IMR-90 (cell line): ENCODE measurements around the gene EIF3K. TPM values are rescaled to one million over a fixed set of nuclear protein-coding genes. Genes with fewer than 3 reads are reported as not detected.

Experiments used
- ATAC-seq: fragments of 200-7000 bp; cut with Tn5 transposase; 2 replicates; pipeline ENCODE4 v1.9.1; 2020; ENCODE audit warnings: low read depth, mild to moderate bottlenecking, moderate library complexity
- BruUV-seq: library from RNA; stranded (reverse); fragments of 400-500 nt; replicated peaks from 2 replicates; lab custom pipeline; 2021; lab: Mats Ljungman, UMichigan
- CTCF ChIA-PET: fragments of 300-600 bp; formaldehyde crosslinking; extraction: SDS; loops from one replicate; lab custom pipeline; 2021; ENCODE audit warnings: antibody characterized with exemption; lab: Yijun Ruan, JAX
- POLR2A ChIA-PET: fragments of 300-600 bp; sonication (Branson Sonifier 250); formaldehyde crosslinking; loops from one replicate; lab custom pipeline; 2022; ENCODE audit warnings: antibody characterized with exemption; ENCODE audit not compliant: unreplicated experiment; lab: Charles Lee
- DNase-seq: peaks from one replicate; pipeline ENCODE4 v3.0.0; 2013
- H2AFZ ChIP-seq: replicated peaks from 2 replicates; pipeline ENCODE3; 2013; ENCODE audit warnings: low read length, mild to moderate bottlenecking; ENCODE audit not compliant: poor library complexity
- H2AK5ac ChIP-seq: 2 replicates; pipeline ENCODE4 v1.6.1; 2013; ENCODE audit warnings: low read depth, low read length, inconsistent platforms
- H2AK9ac ChIP-seq: replicated peaks from 2 replicates; pipeline ENCODE3; 2013; ENCODE audit warnings: mild to moderate bottlenecking, low read depth, low read length, moderate library complexity; ENCODE audit not compliant: poor library complexity
- H2BK120ac ChIP-seq: 2 replicates; pipeline ENCODE4 v1.6.1; 2013; ENCODE audit warnings: low read depth, low read length, inconsistent platforms
- H2BK15ac ChIP-seq: 3 replicates; pipeline ENCODE4 v1.6.1; 2013; ENCODE audit warnings: low read depth, low read length, inconsistent platforms
- H2BK20ac ChIP-seq: 2 replicates; pipeline ENCODE4 v1.6.1; 2013; ENCODE audit warnings: low read depth, mild to moderate bottlenecking, inconsistent platforms, low read length, moderate library complexity
- H2BK5ac ChIP-seq: 2 replicates; pipeline ENCODE4 v1.6.1; 2013; ENCODE audit warnings: mild to moderate bottlenecking, low read depth, low read length, inconsistent platforms; ENCODE audit not compliant: poor library complexity, severe bottlenecking
- H3K14ac ChIP-seq: replicated peaks from 2 replicates; pipeline ENCODE4 v1.6.1; 2013; ENCODE audit warnings: low read depth, low read length, inconsistent platforms
- H3K18ac ChIP-seq: 2 replicates; pipeline ENCODE4 v1.6.1; 2013; ENCODE audit warnings: low read depth, low read length, control low read depth
- H3K23ac ChIP-seq: 2 replicates; pipeline ENCODE4 v1.6.1; 2013; ENCODE audit warnings: low read depth, low read length, inconsistent platforms
- H3K27ac ChIP-seq: 2 replicates; pipeline ENCODE4 v1.5.1; 2013; ENCODE audit warnings: mild to moderate bottlenecking, control low read depth, low read length; ENCODE audit not compliant: insufficient read depth
- H3K27me3 ChIP-seq: 2 replicates; pipeline ENCODE4 v1.6.1; 2013; ENCODE audit warnings: low read length; ENCODE audit not compliant: control insufficient read depth, insufficient read depth
- H3K36me3 ChIP-seq: 2 replicates; pipeline ENCODE4 v1.6.1; 2013; ENCODE audit warnings: low read length, mixed read lengths; ENCODE audit not compliant: control insufficient read depth, insufficient read depth
- H3K4ac ChIP-seq: 2 replicates; pipeline ENCODE4 v1.6.1; 2013; ENCODE audit warnings: low read depth, low read length, inconsistent platforms
- H3K4me1 ChIP-seq: 2 replicates; pipeline ENCODE4 v1.6.1; 2013; ENCODE audit warnings: low read length, mixed read lengths; ENCODE audit not compliant: control insufficient read depth, insufficient read depth
- H3K4me2 ChIP-seq: 2 replicates; pipeline ENCODE4 v1.6.1; 2013; ENCODE audit warnings: low read depth, mild to moderate bottlenecking, control low read depth, low read length, moderate library complexity
- H3K4me3 ChIP-seq: 2 replicates; pipeline ENCODE4 v1.5.1; 2013; ENCODE audit warnings: low read depth, mild to moderate bottlenecking, control low read depth, low read length, moderate library complexity; ENCODE audit not compliant: insufficient read depth
- H3K56ac ChIP-seq: 2 replicates; pipeline ENCODE4 v1.6.1; 2013; ENCODE audit warnings: low read length, inconsistent platforms; ENCODE audit not compliant: insufficient read depth; ENCODE audit errors: extremely low read depth
- H3K79me1 ChIP-seq, 2 experiments: 2 replicates each; pipeline ENCODE4 v1.6.1; 2013; ENCODE audit warnings: low read length in 2 of 2, inconsistent platforms in 1 of 2, low read depth in 1 of 2
- H3K9ac ChIP-seq: 2 replicates; pipeline ENCODE4 v1.6.1; 2013; ENCODE audit warnings: low read depth, low read length, control low read depth
- H3K9me1 ChIP-seq: 2 replicates; pipeline ENCODE4 v1.6.1; 2013; ENCODE audit warnings: low read length, inconsistent platforms; ENCODE audit not compliant: insufficient read depth
- H3K9me3 ChIP-seq: 2 replicates; pipeline ENCODE4 v1.6.1; 2013; ENCODE audit warnings: low read length; ENCODE audit not compliant: control insufficient read depth, insufficient read depth
- H4K20me1 ChIP-seq: 2 replicates; pipeline ENCODE4 v1.6.1; 2013; ENCODE audit warnings: low read length, inconsistent platforms; ENCODE audit not compliant: insufficient read depth
- H4K5ac ChIP-seq: 2 replicates; pipeline ENCODE4 v1.6.1; 2013; ENCODE audit warnings: mild to moderate bottlenecking, low read depth, low read length, control low read depth
- H4K8ac ChIP-seq, 2 experiments: 2 replicates each; pipeline ENCODE4 v1.6.1; 2013; ENCODE audit warnings: low read depth in 2 of 2, low read length in 2 of 2, control low read depth in 1 of 2, inconsistent platforms in 1 of 2
- H4K91ac ChIP-seq: 2 replicates; pipeline ENCODE4 v1.6.1; 2013; ENCODE audit warnings: low read depth, low read length, inconsistent platforms; ENCODE audit not compliant: insufficient read depth
- BHLHE40 ChIP-seq: fragments of 150-350 bp; IDR thresholded peaks from 2 replicates; pipeline ENCODE4 v1.6.1; 2016; ENCODE audit warnings: mild to moderate bottlenecking, low read depth, low read length
- CEBPB ChIP-seq: IDR thresholded peaks from 2 replicates; pipeline ENCODE4 v1.6.1; 2012; ENCODE audit warnings: low read depth, low read length, improper control_type of control experiment
- MAFK ChIP-seq: IDR thresholded peaks from 2 replicates; pipeline ENCODE4 v1.6.1; 2012; ENCODE audit warnings: low read depth, low read length, improper control_type of control experiment
- MXI1 ChIP-seq: IDR thresholded peaks from 2 replicates; pipeline ENCODE4 v1.6.1; 2012; ENCODE audit warnings: low read depth, mild to moderate bottlenecking, low read length, moderate library complexity, borderline replicate concordance
- POLR2A ChIP-seq: IDR thresholded peaks from 2 replicates; pipeline ENCODE4 v1.6.1; 2012; ENCODE audit warnings: mild to moderate bottlenecking, low read depth, low read length
- RAD21 ChIP-seq: IDR thresholded peaks from 2 replicates; pipeline ENCODE4 v1.6.1; 2012; ENCODE audit warnings: low read length, improper control_type of control experiment
- WGBS, 2 experiments: methylation state at CpG; one replicate each; pipeline versions ENCODE4 v1.1.5 to v1.1.7; 2013; ENCODE audit warnings: missing lambda C conversion rate in 2 of 2; ENCODE audit not compliant: insufficient read length in 1 of 2; ENCODE audit errors: extremely low coverage in 2 of 2; 5-methylcytosine and 5-hydroxymethylcytosine counted together
- dilution Hi-C: fragments of 300-500 bp; cut with HindIII; formaldehyde crosslinking; loops from one replicate; pipeline ENCODE4 v1.14.3; 2018; ENCODE audit warnings: low sequenced_read_pairs; ENCODE audit not compliant: unreplicated experiment
- in situ Hi-C: fragments of 300-500 bp; cut with MboI; formaldehyde crosslinking; loops from 3 replicates; pipeline ENCODE4 v1.14.3; 2019; ENCODE audit warnings: low sequenced_read_pairs, inconsistent platforms, mixed read lengths
- intact Hi-C: fragments of 100-400 bp; cut with micrococcal nuclease; formaldehyde crosslinking; loops from 2 replicates; pipeline ENCODE4 v1.10.0; 2022
- polyA plus RNA-seq, 3 experiments: library from polyadenylated mRNA; depleted of rRNA; stranded (reverse); fragments of >200 nt; gene quantifications; 2 replicates each; pipeline ENCODE4 v1.2.3, GENCODE V29; 2012; ENCODE audit warnings: low replicate concordance in 1 of 3
- total RNA-seq: library from RNA; depleted of rRNA; stranded (reverse); fragments of >200 nt; gene quantifications from 2 replicates; pipeline ENCODE4 v1.2.3, GENCODE V29; 2012
- TF ChIP-seq, protein P1 (sequence below): conservative IDR thresholded peaks from 2 replicates; pipeline ENCODE4 v1.5.1; 2012; ENCODE audit warnings: mild to moderate bottlenecking, low read depth, low read length, improper control_type of control experiment

EIF3K gene
- total and polyA plus RNA-seq, 2 of the 4 experiments (the other 2 are of a cell fraction) = 575 to 1,137 TPM

GRCh38 chr19:38676023-38676877, 57.3 kb downstream of the EIF3K start:
- Histone ChIP-seq H3K9me3 (no peaks in the 10 kb centered on the region), H3K9me1 (peaks cover 58% of the 10 kb centered on the region), H3K23ac (peak overlapping the region; percentile 49), H3K14ac (peak overlapping the region; percentile 90), H2BK15ac (peak overlapping the region; percentile 18; the same call in 1 of the 3 replicates), H3K4me2 (peak overlapping the region; percentile 48), H3K4ac (peak overlapping the region; percentile 81), H2BK120ac (peak overlapping the region; percentile 74), H3K27me3 (no peaks in the 10 kb centered on the region), H2BK5ac (peak overlapping the region; percentile 68), H3K79me1 (peaks cover 6 to 79% of the 10 kb centered on the region in 2 experiments; a peak in 3 of 4 replicates), H4K8ac (peak overlapping the region in 1 of 2 experiments; percentile 80; a peak in 1 of 4 replicates), H3K18ac (peak overlapping the region; percentile 61; the same call in 1 of the 2 replicates), H3K4me1 (peaks cover 53% of the 10 kb centered on the region), H2AK9ac (peak overlapping the region; percentile 74), H4K91ac (peak overlapping the region; percentile 69), H4K20me1 (peaks cover 84% of the 10 kb centered on the region), H3K9ac (peak overlapping the region; percentile 65), H4K5ac (peak overlapping the region; percentile 22), H3K36me3 (peaks cover 10% of the 10 kb centered on the region), H3K27ac (peak overlapping the region; percentile 77), H3K4me3 (no peak overlapping the region), H3K56ac (no peak overlapping the region), H2AK5ac (peak overlapping the region; percentile 89), H2BK20ac (peak overlapping the region; percentile 59; the same call in 1 of the 2 replicates), H2AFZ (no peak overlapping the region)
- intact Hi-C loops = no loop called here
- POLR2A ChIA-PET = no interaction called here
- ATAC-seq = peak; percentile 75
- WGBS, 2 experiments = 53% methylated on average over 2 of the region's 13 CpGs; no CpG with 5 or more reads in 1 of the 2 experiments
- BruUV-seq = no TSS peak
- dilution Hi-C loops = no loop called here
- in situ Hi-C loops = no loop called here
- peak; percentile 78 for DNase-seq
- peak; percentile 69; the same call in 1 of the 2 replicates for TF ChIP-seq MXI1
- no peak for TF ChIP-seq POLR2A
- TF ChIP-seq MAFK = 0 out of 2 replicates have a peak, but pooled peaks have one; percentile 27
- peak; percentile 70 for TF ChIP-seq BHLHE40
- TF ChIP-seq CEBPB = no peak
- TF ChIP-seq RAD21 = peak; percentile 17
- TF ChIP-seq, protein P1, sequence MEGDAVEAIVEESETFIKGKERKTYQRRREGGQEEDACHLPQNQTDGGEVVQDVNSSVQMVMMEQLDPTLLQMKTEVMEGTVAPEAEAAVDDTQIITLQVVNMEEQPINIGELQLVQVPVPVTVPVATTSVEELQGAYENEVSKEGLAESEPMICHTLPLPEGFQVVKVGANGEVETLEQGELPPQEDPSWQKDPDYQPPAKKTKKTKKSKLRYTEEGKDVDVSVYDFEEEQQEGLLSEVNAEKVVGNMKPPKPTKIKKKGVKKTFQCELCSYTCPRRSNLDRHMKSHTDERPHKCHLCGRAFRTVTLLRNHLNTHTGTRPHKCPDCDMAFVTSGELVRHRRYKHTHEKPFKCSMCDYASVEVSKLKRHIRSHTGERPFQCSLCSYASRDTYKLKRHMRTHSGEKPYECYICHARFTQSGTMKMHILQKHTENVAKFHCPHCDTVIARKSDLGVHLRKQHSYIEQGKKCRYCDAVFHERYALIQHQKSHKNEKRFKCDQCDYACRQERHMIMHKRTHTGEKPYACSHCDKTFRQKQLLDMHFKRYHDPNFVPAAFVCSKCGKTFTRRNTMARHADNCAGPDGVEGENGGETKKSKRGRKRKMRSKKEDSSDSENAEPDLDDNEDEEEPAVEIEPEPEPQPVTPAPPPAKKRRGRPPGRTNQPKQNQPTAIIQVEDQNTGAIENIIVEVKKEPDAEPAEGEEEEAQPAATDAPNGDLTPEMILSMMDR = no peak
- CTCF ChIA-PET = interaction anchor here (1.5 kb wide), 1 partner anchor 16 kb away, joined by 4 read pairs; no protein-coding TSS in a partner anchor
